Activated naive CD8-positive, alpha-beta T cell treated with anti-CD3 and anti-CD28 coated beads, Interleukin-2, amount 50 U/mL, for 16 hours (primary cell): ENCODE data around the gene TEX19.
"Not testable (repeated sequence)": the region's sequence is repeated elsewhere in the genome, so short reads cannot be mapped to it uniquely, and the experiment has no call there.

Experiments used
- DNase-seq: peaks from one replicate; pipeline ENCODE4 v3.0.0-alpha.2; 2020; ENCODE audit warnings: low read depth, low spot score

Gene TEX19

GRCh38 chr17:82375359-82376041, 16.5 kb downstream of the TEX19 start:
- DNase-seq = no peak

GRCh38 chr17:82376042-82376730, 17.1 kb downstream of the TEX19 start:
- DNase-seq = no peak

- not testable (repeated sequence) for DNase-seq
Observed at GRCh38 chr17:82377294-82377693, 18.2 kb downstream of the TEX19 start.

GRCh38 chr17:82377924-82378740, 19.1 kb downstream of the TEX19 start:
- DNase-seq = no peak

- no peak for DNase-seq
Observed at GRCh38 chr17:82378741-82379021, 19.6 kb downstream of the TEX19 start.

GRCh38 chr17:82380860-82381702, 22.0 kb downstream of the TEX19 start:
- DNase-seq = no peak

- not testable (repeated sequence) for DNase-seq
Observed at GRCh38 chr17:82381703-82382009, 22.6 kb downstream of the TEX19 start.

GRCh38 chr17:82382220-82382932, 23.3 kb downstream of the TEX19 start:
- not testable (repeated sequence) for DNase-seq

GRCh38 chr17:82382933-82383255, 23.8 kb downstream of the TEX19 start:
- DNase-seq = no peak

GRCh38 chr17:82383411-82383810, 24.4 kb downstream of the TEX19 start:
- DNase-seq = no peak

- no peak for DNase-seq
Observed at GRCh38 chr17:82384051-82384729, 25.1 kb downstream of the TEX19 start.

GRCh38 chr17:82384730-82385481, 25.9 kb downstream of the TEX19 start:
- DNase-seq = no peak

- DNase-seq = no peak
Observed at GRCh38 chr17:82385559-82386254, 26.7 kb downstream of the TEX19 start.

GRCh38 chr17:82386255-82386831, 27.3 kb downstream of the TEX19 start:
- no peak for DNase-seq

- no peak for DNase-seq
Observed at GRCh38 chr17:82386881-82387704, 28.0 kb downstream of the TEX19 start.

- DNase-seq = no peak
Observed at GRCh38 chr17:82387705-82388106, 28.7 kb downstream of the TEX19 start.

GRCh38 chr17:82388223-82388921, 29.3 kb downstream of the TEX19 start:
- no peak for DNase-seq

- DNase-seq = no peak
Observed at GRCh38 chr17:82388922-82389283, 29.9 kb downstream of the TEX19 start.
